ENCODE results near the gene MTARC2. TPM values are rescaled to one million over a fixed set of nuclear protein-coding genes. Genes with fewer than 3 reads are reported as not detected.

Gene MTARC2
- total and polyA plus RNA-seq, 2 of the 13 experiments (the other 11 are each of a cell fraction or from before 2014, with no cell fraction given), result 8.5 to 10.1 TPM

GRCh38 chr1:220768126-220768601 lies 20.0 kb downstream of the MTARC2 start (continued):
- TF ChIP-seq NCOA2 (CRISPR knock-in tag; IDR thresholded peaks at IDR 0.05) (peak; percentile 89), TBX3 (IDR thresholded peaks at IDR 0.05; ENCODE audit: borderline replicate concordance) (no peak), ZNF652 (CRISPR knock-in tag; IDR thresholded peaks at IDR 0.05; ENCODE audit: borderline replicate concordance, low read depth) (peak; percentile 68), KLF16 (CRISPR knock-in tag; IDR thresholded peaks at IDR 0.05) (0 out of 4 replicates have a peak, but pooled peaks of 1 of the 2 experiments have one; percentile 27), MTA3 (CRISPR knock-in tag; IDR thresholded peaks at IDR 0.05) (no peak), POLR2G (IDR thresholded peaks at IDR 0.05; ENCODE audit: low read depth, low read length) (no peak), GRHL1 (CRISPR knock-in tag; conservative IDR thresholded peaks at IDR 0.05) (no peak), REPIN1 (CRISPR knock-in tag; IDR thresholded peaks at IDR 0.05; ENCODE audit: borderline replicate concordance, low read depth) (0 out of 2 replicates have a peak, but pooled peaks have one; percentile 22), ZSCAN29 (CRISPR knock-in tag; conservative IDR thresholded peaks at IDR 0.05) (no peak), PAWR (CRISPR knock-in tag; IDR thresholded peaks at IDR 0.05; ENCODE audit: borderline replicate concordance) (no peak), GATAD2A (CRISPR knock-in tag; IDR thresholded peaks at IDR 0.05) (peak; percentile 84), ZHX1 (CRISPR knock-in tag; IDR thresholded peaks at IDR 0.05; ENCODE audit: low read depth) (no peak), NR2C2 (CRISPR knock-in tag; IDR thresholded peaks at IDR 0.05; ENCODE audit: borderline replicate concordance) (no peak; the same call in 1 of the 2 replicates), CCDC6 (CRISPR knock-in tag; IDR thresholded peaks at IDR 0.05) (0 out of 2 replicates have a peak, but pooled peaks have one; percentile 46)
- TF ChIP-seq, protein P1, sequence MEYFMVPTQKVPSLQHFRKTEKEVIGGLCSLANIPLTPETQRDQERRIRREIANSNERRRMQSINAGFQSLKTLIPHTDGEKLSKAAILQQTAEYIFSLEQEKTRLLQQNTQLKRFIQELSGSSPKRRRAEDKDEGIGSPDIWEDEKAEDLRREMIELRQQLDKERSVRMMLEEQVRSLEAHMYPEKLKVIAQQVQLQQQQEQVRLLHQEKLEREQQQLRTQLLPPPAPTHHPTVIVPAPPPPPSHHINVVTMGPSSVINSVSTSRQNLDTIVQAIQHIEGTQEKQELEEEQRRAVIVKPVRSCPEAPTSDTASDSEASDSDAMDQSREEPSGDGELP (IDR thresholded peaks at IDR 0.05; ENCODE audit: borderline replicate concordance, low read depth), result no peak
- TF ChIP-seq, protein P2, sequence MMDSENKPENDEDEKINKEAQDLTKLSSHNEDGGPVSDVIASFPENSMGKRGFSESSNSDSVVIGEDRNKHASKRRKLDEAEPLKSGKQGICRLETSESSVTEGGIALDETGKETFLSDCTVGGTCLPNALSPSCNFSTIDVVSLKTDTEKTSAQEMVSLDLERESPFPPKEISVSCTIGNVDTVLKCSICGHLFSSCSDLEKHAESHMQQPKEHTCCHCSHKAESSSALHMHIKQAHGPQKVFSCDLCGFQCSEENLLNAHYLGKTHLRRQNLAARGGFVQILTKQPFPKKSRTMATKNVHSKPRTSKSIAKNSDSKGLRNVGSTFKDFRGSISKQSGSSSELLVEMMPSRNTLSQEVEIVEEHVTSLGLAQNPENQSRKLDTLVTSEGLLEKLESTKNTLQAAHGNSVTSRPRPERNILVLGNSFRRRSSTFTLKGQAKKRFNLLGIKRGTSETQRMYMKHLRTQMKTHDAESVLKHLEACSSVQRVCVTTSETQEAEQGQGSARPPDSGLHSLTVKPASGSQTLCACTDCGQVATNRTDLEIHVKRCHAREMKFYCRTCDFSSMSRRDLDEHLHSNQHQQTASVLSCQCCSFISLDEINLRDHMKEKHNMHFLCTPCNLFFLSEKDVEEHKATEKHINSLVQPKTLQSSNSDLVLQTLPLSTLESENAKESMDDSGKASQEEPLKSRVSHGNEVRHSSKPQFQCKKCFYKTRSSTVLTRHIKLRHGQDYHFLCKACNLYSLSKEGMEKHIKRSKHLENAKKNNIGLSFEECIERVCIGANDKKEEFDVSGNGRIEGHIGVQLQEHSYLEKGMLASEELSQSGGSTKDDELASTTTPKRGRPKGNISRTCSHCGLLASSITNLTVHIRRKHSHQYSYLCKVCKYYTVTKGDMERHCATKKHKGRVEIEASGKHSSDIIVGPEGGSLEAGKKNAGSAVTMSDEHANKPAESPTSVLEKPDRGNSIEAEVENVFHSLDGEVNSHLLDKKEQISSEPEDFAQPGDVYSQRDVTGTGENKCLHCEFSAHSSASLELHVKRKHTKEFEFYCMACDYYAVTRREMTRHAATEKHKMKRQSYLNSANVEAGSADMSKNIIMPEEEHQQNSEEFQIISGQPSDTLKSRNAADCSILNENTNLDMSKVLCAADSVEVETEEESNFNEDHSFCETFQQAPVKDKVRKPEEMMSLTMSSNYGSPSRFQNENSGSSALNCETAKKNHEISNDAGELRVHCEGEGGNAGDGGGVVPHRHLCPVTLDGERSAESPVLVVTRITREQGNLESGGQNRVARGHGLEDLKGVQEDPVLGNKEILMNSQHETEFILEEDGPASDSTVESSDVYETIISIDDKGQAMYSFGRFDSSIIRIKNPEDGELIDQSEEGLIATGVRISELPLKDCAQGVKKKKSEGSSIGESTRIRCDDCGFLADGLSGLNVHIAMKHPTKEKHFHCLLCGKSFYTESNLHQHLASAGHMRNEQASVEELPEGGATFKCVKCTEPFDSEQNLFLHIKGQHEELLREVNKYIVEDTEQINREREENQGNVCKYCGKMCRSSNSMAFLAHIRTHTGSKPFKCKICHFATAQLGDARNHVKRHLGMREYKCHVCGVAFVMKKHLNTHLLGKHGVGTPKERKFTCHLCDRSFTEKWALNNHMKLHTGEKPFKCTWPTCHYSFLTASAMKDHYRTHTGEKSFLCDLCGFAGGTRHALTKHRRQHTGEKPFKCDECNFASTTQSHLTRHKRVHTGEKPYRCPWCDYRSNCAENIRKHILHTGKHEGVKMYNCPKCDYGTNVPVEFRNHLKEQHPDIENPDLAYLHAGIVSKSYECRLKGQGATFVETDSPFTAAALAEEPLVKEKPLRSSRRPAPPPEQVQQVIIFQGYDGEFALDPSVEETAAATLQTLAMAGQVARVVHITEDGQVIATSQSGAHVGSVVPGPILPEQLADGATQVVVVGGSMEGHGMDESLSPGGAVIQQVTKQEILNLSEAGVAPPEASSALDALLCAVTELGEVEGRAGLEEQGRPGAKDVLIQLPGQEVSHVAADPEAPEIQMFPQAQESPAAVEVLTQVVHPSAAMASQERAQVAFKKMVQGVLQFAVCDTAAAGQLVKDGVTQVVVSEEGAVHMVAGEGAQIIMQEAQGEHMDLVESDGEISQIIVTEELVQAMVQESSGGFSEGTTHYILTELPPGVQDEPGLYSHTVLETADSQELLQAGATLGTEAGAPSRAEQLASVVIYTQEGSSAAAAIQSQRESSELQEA (CRISPR knock-in tag; IDR thresholded peaks at IDR 0.05; ENCODE audit: not compliant biosample characterization), result no peak

Data from HepG2 (cell line).